Measurements from ENCODE around the gene FAM107B. TPM values are rescaled to one million over a fixed set of nuclear protein-coding genes. Genes with fewer than 3 reads are reported as not detected.

FAM107B gene
- total and polyA plus RNA-seq, 2 experiments from 2014 or later = 3.4 to 5.2 TPM

DNA sequence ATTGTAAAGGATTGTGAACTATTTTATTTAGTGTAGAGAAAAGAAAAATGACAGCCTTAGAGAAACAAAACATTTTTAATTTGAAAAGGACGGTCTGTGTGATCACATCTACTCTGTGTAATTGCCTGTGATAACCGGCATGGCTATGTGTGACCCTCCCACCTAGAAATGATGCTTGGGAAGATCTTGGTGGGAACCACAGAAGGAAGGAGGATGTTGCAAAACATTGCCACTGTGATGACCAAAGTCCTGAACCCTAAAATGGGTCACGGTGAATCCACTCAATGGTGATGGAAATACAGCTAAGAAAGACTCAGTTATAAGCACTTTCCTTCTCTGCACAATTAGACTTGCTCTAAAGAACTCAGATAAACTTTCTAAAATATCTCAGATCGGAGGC lies 222.7 kb downstream of the FAM107B start:
- Histone ChIP-seq H3K4me1 (ENCODE audit: insufficient read depth) (peaks cover 4% of the 10 kb centered on the region; the same call in 1 of the 2 replicates), H4K20me1 (ENCODE audit: insufficient read depth) (no peaks in the 10 kb centered on the region), H3K79me2 (ENCODE audit: insufficient read depth) (no peaks in the 10 kb centered on the region; the same call in 1 of the 2 replicates), H3K36me3 (ENCODE audit: low read depth) (no peaks in the 10 kb centered on the region), H2AFZ (no peak overlapping the region), H3K27ac (no peak overlapping the region), H3K9me3 (ENCODE audit: low read depth) (no peaks in the 10 kb centered on the region), H3F3A (ENCODE audit: insufficient read depth) (no peaks in the 10 kb centered on the region), H3K27me3 (replicated peaks; ENCODE audit: insufficient read depth) (no peaks in the 10 kb centered on the region), H3K4me3 (no peak overlapping the region), H3K9ac (no peak overlapping the region), H3K9me2 (ENCODE audit: insufficient read depth) (no peaks in the 10 kb centered on the region), H3K4me2 (ENCODE audit: unreplicated experiment) (no peak overlapping the region)
- in situ Hi-C loops (cut with MboI) = no loop called here
- WGBS, 2 experiments (ENCODE audit: low coverage in 1 of 2, low lambda C conversion rate in 2 of 2, missing lambda C conversion rate in 2 of 2) = 81 to 82% methylated on average over 4 of the region's 4 CpGs
- no peak for TF ChIP-seq EZH2phosphoT487 (IDR thresholded peaks at IDR 0.05; ENCODE audit: insufficient read depth, low read depth)
- TF ChIP-seq EZH2 (IDR thresholded peaks at IDR 0.05; ENCODE audit: insufficient read depth, poor library complexity, severe bottlenecking) = no peak
- no peak for DNase-seq

DNA sequence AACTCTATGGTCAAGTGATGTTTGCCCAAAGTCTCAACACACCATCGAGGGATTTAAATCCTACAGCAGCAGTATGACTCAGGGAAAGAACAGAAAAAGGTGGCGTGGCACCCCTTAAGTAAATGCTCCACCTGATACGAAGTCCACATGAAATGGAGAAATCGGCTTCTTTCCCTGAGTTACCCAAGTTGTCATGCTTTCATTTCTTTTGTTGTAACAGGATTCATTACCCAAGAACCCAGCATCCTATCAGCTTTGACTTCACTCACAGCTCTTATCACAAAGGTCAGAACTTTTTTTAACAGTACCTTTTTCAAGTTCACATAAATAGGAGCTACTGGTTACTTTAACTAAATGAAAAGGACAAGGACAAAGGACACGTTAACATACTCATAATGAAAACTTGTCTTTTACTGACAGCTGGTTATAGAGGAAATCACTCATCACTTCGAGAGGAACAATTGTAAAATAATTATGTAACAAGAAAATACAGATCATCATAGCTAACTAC lies 224.2 kb downstream of the FAM107B start:
- Histone ChIP-seq H3K9me2 (ENCODE audit: insufficient read depth) (no peaks in the 10 kb centered on the region), H3K36me3 (ENCODE audit: low read depth) (no peaks in the 10 kb centered on the region), H3F3A (ENCODE audit: insufficient read depth) (peaks cover 11% of the 10 kb centered on the region), H3K27me3 (replicated peaks; ENCODE audit: insufficient read depth) (no peaks in the 10 kb centered on the region), H3K4me3 (no peak overlapping the region), H3K27ac (no peak overlapping the region), H2AFZ (no peak overlapping the region), H3K9ac (no peak overlapping the region), H3K9me3 (ENCODE audit: low read depth) (no peaks in the 10 kb centered on the region), H3K4me2 (ENCODE audit: unreplicated experiment) (no peak overlapping the region), H3K79me2 (ENCODE audit: insufficient read depth) (no peaks in the 10 kb centered on the region; the same call in 1 of the 2 replicates), H3K4me1 (ENCODE audit: insufficient read depth) (peaks cover 11% of the 10 kb centered on the region), H4K20me1 (ENCODE audit: insufficient read depth) (no peaks in the 10 kb centered on the region)
- 92% methylated on average over 6 of the region's 6 CpGs for WGBS, 2 experiments (ENCODE audit: low coverage in 1 of 2, low lambda C conversion rate in 2 of 2, missing lambda C conversion rate in 2 of 2)
- no peak for DNase-seq
- in situ Hi-C loops (cut with MboI) = no loop called here
- TF ChIP-seq EZH2phosphoT487 (IDR thresholded peaks at IDR 0.05; ENCODE audit: insufficient read depth, low read depth) = no peak
- no peak for TF ChIP-seq EZH2 (IDR thresholded peaks at IDR 0.05; ENCODE audit: insufficient read depth, poor library complexity, severe bottlenecking)

DNA sequence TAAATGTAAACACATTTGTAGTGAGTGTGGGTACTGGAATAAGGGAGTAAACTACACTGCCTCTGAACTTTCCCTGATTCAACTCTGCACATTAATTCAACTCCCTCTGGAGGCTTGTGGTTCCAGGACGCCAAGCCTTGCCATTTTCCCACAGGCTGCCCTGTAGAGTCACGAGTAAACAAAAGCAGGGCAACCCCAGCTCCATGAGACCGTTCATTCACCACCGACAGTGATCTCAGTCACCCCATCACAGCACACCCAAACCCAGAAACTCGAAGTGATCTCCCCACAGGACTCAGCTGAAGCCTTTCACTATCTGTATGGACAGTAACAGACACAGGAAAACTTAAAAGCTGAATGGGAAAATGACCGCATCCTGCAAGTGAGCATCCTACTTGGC lies 225.2 kb downstream of the FAM107B start:
- 86 to 96% methylated on average over 6 of the region's 6 CpGs for WGBS, 2 experiments (ENCODE audit: low coverage in 1 of 2, low lambda C conversion rate in 2 of 2, missing lambda C conversion rate in 2 of 2)
- Histone ChIP-seq H3K36me3 (ENCODE audit: low read depth) (no peaks in the 10 kb centered on the region), H3K4me2 (ENCODE audit: unreplicated experiment) (no peak overlapping the region), H3F3A (ENCODE audit: insufficient read depth) (peaks cover 14% of the 10 kb centered on the region), H3K4me1 (ENCODE audit: insufficient read depth) (peaks cover 16% of the 10 kb centered on the region), H2AFZ (no peak overlapping the region), H3K27ac (no peak overlapping the region), H3K27me3 (replicated peaks; ENCODE audit: insufficient read depth) (no peaks in the 10 kb centered on the region), H3K9ac (no peak overlapping the region), H4K20me1 (ENCODE audit: insufficient read depth) (no peaks in the 10 kb centered on the region), H3K79me2 (ENCODE audit: insufficient read depth) (no peaks in the 10 kb centered on the region; the same call in 1 of the 2 replicates), H3K4me3 (no peak overlapping the region), H3K9me2 (ENCODE audit: insufficient read depth) (no peaks in the 10 kb centered on the region), H3K9me3 (ENCODE audit: low read depth) (no peaks in the 10 kb centered on the region)
- no peak for TF ChIP-seq EZH2phosphoT487 (IDR thresholded peaks at IDR 0.05; ENCODE audit: insufficient read depth, low read depth)
- DNase-seq = no peak
- in situ Hi-C loops (cut with MboI) = no loop called here

DNA sequence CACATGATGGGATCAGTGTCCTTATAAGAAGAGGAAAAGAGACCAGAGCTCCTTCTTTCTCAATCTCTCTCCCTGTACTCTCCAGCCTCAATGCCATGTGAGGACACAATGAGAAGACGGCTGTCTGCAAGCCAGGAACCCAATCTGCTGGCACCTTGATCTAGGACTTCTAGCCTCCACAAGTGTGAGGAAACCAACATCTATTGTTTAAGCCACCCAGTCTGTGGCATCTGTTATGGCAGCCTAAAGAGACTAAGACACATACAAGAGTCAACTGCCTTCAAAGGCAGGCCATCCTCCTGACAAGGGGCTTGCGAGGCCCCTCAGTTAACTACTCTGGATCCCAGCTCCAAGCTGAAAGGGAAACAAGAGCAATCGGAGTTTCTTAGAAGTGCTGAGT lies 225.7 kb downstream of the FAM107B start:
- H3K79me2 ChIP-seq (ENCODE audit: insufficient read depth) = no peaks in the 10 kb centered on the region
- peaks cover 16% of the 10 kb centered on the region for H3K4me1 ChIP-seq (ENCODE audit: insufficient read depth)
- H3K27me3 ChIP-seq (replicated peaks; ENCODE audit: insufficient read depth) = no peaks in the 10 kb centered on the region
- in situ Hi-C loops (cut with MboI) = no loop called here
- H2AFZ ChIP-seq = no peak overlapping the region
- H3K9me2 ChIP-seq (ENCODE audit: insufficient read depth) = no peaks in the 10 kb centered on the region
- no peak overlapping the region for H3K4me3 ChIP-seq
- H3K9ac ChIP-seq = no peak overlapping the region
- no peak for DNase-seq
- no peaks in the 10 kb centered on the region for H3K9me3 ChIP-seq (ENCODE audit: low read depth)
- no peaks in the 10 kb centered on the region for H3K36me3 ChIP-seq (ENCODE audit: low read depth)
- WGBS, 2 experiments (ENCODE audit: low coverage in 1 of 2, low lambda C conversion rate in 2 of 2, missing lambda C conversion rate in 2 of 2) = 97 to 98% methylated on average over 3 of the region's 3 CpGs
- TF ChIP-seq EZH2phosphoT487 (IDR thresholded peaks at IDR 0.05; ENCODE audit: insufficient read depth, low read depth) (no peak), EZH2 (IDR thresholded peaks at IDR 0.05; ENCODE audit: insufficient read depth, poor library complexity, severe bottlenecking) (no peak)
- H3K4me2 ChIP-seq (ENCODE audit: unreplicated experiment) = no peak overlapping the region
- peaks cover 14% of the 10 kb centered on the region for H3F3A ChIP-seq (ENCODE audit: insufficient read depth)
- no peaks in the 10 kb centered on the region for H4K20me1 ChIP-seq (ENCODE audit: insufficient read depth)
- no peak overlapping the region for H3K27ac ChIP-seq

DNA sequence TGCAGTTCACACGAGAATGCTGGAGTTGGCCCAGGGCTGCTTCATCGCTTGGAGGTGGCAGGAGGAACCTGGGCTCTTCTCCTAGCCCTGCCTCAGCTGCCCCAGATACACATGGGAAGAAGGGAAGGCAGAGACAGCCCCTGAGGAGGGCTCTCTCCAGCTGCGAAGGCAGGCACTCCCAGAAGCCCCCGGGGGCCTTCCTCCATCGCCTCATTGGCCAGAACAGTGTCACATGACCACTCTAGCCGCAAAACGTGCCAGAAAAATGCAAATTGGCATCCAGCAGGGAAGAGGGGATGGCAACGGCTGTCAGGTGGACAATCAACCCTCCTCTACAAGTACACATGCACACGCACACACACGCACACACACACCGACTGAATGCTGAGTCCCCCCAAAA lies 226.2 kb downstream of the FAM107B start:
- DNase-seq = no peak
- peaks cover 16% of the 10 kb centered on the region for H3K4me1 ChIP-seq (ENCODE audit: insufficient read depth)
- H3K36me3 ChIP-seq (ENCODE audit: low read depth) = no peaks in the 10 kb centered on the region
- H3K9ac ChIP-seq = no peak overlapping the region
- in situ Hi-C loops (cut with MboI) = no loop called here
- H3K9me3 ChIP-seq (ENCODE audit: low read depth) = no peaks in the 10 kb centered on the region
- H4K20me1 ChIP-seq (ENCODE audit: insufficient read depth) = no peaks in the 10 kb centered on the region
- no peak overlapping the region for H3K4me2 ChIP-seq (ENCODE audit: unreplicated experiment)
- no peaks in the 10 kb centered on the region for H3K27me3 ChIP-seq (replicated peaks; ENCODE audit: insufficient read depth)
- TF ChIP-seq EZH2phosphoT487 (IDR thresholded peaks at IDR 0.05; ENCODE audit: insufficient read depth, low read depth) = no peak
- TF ChIP-seq EZH2 (IDR thresholded peaks at IDR 0.05; ENCODE audit: insufficient read depth, poor library complexity, severe bottlenecking) = no peak
- H3F3A ChIP-seq (ENCODE audit: insufficient read depth) = peaks cover 14% of the 10 kb centered on the region
- no peak overlapping the region for H2AFZ ChIP-seq
- H3K79me2 ChIP-seq (ENCODE audit: insufficient read depth) = no peaks in the 10 kb centered on the region
- H3K27ac ChIP-seq = no peak overlapping the region
- WGBS, 2 experiments (ENCODE audit: low coverage in 1 of 2, low lambda C conversion rate in 2 of 2, missing lambda C conversion rate in 2 of 2) = 89 to 91% methylated on average over 11 of the region's 11 CpGs
- H3K9me2 ChIP-seq (ENCODE audit: insufficient read depth) = no peaks in the 10 kb centered on the region
- no peak overlapping the region for H3K4me3 ChIP-seq

Data from GM23248 (cell line).